ENCODE results near the gene NGFR.

DNA sequence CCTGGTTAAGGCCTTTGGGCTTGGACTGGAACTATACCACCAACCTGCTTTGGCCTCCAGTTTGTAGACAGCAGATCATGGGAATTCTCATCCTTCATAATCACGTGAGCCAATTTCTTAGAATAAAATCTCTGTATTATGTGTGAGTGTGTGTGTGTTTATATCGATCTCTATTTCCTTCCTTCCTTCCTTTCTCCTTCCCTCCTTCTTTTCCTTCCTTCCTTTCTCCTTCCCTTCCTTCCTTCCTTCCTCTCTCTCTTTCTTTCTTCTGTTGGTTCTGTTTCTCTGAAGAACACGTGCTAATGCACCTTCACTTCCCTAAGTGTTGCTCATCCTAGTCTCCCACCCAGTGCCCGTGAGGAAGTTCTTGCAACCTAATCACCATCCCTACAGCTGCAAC, 44.9 kb upstream of the NGFR start:
- TF ChIP-seq, protein P1, sequence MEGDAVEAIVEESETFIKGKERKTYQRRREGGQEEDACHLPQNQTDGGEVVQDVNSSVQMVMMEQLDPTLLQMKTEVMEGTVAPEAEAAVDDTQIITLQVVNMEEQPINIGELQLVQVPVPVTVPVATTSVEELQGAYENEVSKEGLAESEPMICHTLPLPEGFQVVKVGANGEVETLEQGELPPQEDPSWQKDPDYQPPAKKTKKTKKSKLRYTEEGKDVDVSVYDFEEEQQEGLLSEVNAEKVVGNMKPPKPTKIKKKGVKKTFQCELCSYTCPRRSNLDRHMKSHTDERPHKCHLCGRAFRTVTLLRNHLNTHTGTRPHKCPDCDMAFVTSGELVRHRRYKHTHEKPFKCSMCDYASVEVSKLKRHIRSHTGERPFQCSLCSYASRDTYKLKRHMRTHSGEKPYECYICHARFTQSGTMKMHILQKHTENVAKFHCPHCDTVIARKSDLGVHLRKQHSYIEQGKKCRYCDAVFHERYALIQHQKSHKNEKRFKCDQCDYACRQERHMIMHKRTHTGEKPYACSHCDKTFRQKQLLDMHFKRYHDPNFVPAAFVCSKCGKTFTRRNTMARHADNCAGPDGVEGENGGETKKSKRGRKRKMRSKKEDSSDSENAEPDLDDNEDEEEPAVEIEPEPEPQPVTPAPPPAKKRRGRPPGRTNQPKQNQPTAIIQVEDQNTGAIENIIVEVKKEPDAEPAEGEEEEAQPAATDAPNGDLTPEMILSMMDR (conservative IDR thresholded peaks at IDR 0.05; ENCODE audit: low read length), result no peak
- no peak for TF ChIP-seq EZH2phosphoT487 (IDR thresholded peaks at IDR 0.05; ENCODE audit: borderline replicate concordance, low read depth, low read length)

Data from OCI-LY7 (cell line).